ENCODE measurements around the gene CLEC1B. TPM values are rescaled to one million over a fixed set of nuclear protein-coding genes. Genes with fewer than 3 reads are reported as not detected.

The CLEC1B gene
- not detected in 2 replicates for total RNA-seq
- long read RNA-seq, result 0 reads

DNA sequence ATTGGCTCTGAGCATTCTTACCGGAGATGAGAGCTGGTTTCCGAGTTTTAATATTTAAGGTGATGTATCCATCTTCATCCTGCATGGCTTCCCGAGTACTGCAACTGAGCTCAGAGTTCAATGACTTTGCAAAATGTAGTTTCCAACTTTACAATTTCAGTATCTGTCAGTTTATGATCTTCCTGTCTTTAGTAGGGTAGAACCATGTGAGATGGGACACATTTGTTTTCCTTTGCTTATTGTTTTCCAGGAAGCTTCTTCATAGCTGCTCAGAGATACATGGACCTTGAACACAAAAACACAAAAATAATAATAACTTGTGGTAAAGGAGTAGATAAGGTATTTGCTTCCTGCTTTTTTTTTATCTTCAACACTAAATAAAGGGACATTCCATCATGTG, at the start of gene CLEC1B:
TSS of gene CLEC1B (minus strand) at position 106 of the 400 bp plus-strand sequence. CDS start at position 85, 21 bp downstream.
- Mint-ChIP-seq H3K36me3 (ENCODE audit: low read depth) (no peaks in the 10 kb centered on the region), H3K9me3 (no peaks in the 10 kb centered on the region), H3K27me3 (ENCODE audit: low read depth) (no peaks in the 10 kb centered on the region), H3K4me1 (peaks cover 5% of the 10 kb centered on the region), H3K4me3 (no peak within 1 kb of the TSS), H3K27ac (ENCODE audit: unreplicated experiment) (no peak within 1 kb of the TSS)
- TF ChIP-seq, protein P1, sequence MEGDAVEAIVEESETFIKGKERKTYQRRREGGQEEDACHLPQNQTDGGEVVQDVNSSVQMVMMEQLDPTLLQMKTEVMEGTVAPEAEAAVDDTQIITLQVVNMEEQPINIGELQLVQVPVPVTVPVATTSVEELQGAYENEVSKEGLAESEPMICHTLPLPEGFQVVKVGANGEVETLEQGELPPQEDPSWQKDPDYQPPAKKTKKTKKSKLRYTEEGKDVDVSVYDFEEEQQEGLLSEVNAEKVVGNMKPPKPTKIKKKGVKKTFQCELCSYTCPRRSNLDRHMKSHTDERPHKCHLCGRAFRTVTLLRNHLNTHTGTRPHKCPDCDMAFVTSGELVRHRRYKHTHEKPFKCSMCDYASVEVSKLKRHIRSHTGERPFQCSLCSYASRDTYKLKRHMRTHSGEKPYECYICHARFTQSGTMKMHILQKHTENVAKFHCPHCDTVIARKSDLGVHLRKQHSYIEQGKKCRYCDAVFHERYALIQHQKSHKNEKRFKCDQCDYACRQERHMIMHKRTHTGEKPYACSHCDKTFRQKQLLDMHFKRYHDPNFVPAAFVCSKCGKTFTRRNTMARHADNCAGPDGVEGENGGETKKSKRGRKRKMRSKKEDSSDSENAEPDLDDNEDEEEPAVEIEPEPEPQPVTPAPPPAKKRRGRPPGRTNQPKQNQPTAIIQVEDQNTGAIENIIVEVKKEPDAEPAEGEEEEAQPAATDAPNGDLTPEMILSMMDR (conservative IDR thresholded peaks at IDR 0.05), result no peak
- DNase-seq (ENCODE audit: low read depth, low spot score), result no peak

DNA sequence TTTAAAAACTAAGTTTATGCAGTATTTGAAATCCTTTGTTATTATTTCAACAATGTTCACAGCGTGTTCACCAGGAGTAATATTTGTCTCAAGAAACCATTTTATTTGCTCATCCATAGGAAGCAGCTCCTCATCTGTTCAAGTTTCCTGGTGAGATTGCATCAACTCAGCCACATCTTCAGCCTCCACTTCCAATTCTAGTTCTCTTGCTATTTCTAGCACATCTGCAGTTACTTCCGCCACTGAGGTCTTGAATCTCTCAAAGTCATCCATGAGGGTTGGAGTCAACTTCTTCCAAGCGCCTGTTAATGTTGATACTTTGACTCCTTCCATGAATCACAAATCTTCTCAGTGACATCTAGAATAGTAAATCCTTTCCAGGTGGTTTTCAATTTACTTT, 49.6 kb upstream of the CLEC1B start:
- TF ChIP-seq, protein P1 (conservative IDR thresholded peaks at IDR 0.05), result no peak
- H3K9me3 Mint-ChIP-seq, result peaks cover 6% of the 10 kb centered on the region
- peaks cover 2% of the 10 kb centered on the region for H3K36me3 Mint-ChIP-seq (ENCODE audit: low read depth)
- no peaks in the 10 kb centered on the region for H3K4me1 Mint-ChIP-seq
- H3K27ac Mint-ChIP-seq (ENCODE audit: unreplicated experiment), result no peak overlapping the region
- H3K4me3 Mint-ChIP-seq, result no peak overlapping the region
- no peaks in the 10 kb centered on the region for H3K27me3 Mint-ChIP-seq (ENCODE audit: low read depth)
- no peak for DNase-seq (ENCODE audit: low read depth, low spot score)

DNA sequence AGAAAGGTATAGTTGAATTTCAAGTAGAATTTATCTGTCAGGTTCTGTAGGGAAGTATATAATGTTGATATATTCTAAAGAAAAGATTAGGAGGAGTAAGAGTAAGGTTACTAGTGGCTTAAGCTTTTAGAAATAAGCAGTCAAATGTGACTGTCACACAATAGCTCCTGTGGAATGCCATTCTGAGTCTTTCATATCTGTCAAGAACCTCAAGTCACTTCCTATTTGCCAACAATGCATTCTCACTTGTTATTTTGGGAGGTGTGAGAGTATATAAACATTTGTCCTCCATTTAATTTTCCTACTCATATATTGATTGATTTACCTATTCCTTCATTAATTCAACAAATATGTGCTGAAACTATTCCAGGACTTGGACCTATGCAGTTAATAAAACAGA, 43.2 kb upstream of the CLEC1B start:
- no peak overlapping the region for H3K27ac Mint-ChIP-seq (ENCODE audit: unreplicated experiment)

DNA sequence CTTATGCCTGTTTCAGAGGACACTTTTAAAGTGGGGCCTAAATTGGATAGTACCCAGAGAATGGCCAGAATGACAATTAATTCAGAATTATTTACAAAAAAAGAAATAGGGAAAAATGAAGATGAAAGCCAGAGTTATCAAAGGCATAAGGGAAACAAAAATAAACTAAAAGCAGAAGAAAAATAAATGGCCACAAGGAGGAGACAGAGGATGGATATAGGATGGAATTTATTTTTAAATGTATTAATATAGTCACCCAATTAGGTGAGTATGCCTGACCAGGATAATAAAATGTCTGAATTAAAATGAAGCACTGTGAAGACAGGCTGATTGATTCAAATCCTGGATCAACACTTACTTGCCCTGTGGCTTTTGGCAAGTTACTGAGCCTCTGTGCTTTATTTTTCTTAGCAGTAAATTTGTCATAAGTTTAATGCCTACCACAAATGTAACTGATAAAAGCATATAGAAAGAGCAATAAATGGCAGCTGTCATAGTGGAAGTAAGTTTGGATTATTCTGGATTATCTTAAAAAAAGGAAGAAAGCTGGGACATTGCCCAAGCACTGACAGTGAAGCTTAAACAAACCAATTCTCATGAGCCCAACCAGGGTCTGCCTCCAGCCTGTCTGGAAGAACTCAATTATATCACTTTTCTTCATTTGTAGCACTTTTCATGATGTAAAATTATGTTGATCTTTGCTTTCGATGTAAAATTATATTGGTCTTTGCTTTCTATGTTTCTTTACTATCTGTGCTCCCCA, 35.0 kb upstream of the CLEC1B start:
- no peaks in the 10 kb centered on the region for H3K27me3 Mint-ChIP-seq (ENCODE audit: low read depth)
- TF ChIP-seq, protein P1 (conservative IDR thresholded peaks at IDR 0.05), result peak; percentile 85
- DNase-seq (ENCODE audit: low read depth, low spot score), result no peak
- H3K4me3 Mint-ChIP-seq, result no peak overlapping the region
- H3K9me3 Mint-ChIP-seq, result no peaks in the 10 kb centered on the region
- H3K4me1 Mint-ChIP-seq, result no peaks in the 10 kb centered on the region
- no peak overlapping the region for H3K27ac Mint-ChIP-seq (ENCODE audit: unreplicated experiment)
- no peaks in the 10 kb centered on the region for H3K36me3 Mint-ChIP-seq (ENCODE audit: low read depth)

More for the DNA sequence above, 43.2 kb upstream of the CLEC1B start:
- TF ChIP-seq, protein P1 (conservative IDR thresholded peaks at IDR 0.05), result no peak
- DNase-seq (ENCODE audit: low read depth, low spot score), result no peak
- Mint-ChIP-seq H3K4me1 (no peaks in the 10 kb centered on the region), H3K9me3 (no peaks in the 10 kb centered on the region), H3K27me3 (ENCODE audit: low read depth) (no peaks in the 10 kb centered on the region), H3K36me3 (ENCODE audit: low read depth) (no peaks in the 10 kb centered on the region), H3K4me3 (no peak overlapping the region)

DNA sequence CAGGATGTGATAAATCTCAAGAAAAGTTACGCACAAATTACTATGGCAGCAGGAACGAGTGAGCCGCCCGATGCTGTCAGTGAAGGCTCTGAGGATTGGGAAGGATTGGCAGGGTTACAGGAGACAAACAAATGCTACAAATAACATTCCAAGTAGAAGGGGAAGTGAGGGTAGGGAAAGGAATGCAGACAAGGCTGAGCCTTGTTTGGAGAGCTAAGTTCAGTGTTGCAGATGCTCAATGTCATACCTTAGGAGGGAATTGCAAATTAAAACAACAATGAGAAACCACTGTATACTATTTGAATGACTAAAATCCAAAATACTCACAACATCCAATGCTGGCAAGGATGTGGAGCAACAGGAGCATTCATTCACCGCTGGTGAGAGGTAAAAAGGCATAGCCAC, 32.9 kb upstream of the CLEC1B start:
- DNase-seq (ENCODE audit: low read depth, low spot score), result no peak
- TF ChIP-seq, protein P1 (conservative IDR thresholded peaks at IDR 0.05), result no peak
- Mint-ChIP-seq H3K27me3 (ENCODE audit: low read depth) (no peaks in the 10 kb centered on the region), H3K4me1 (no peaks in the 10 kb centered on the region), H3K27ac (ENCODE audit: unreplicated experiment) (peak overlapping the region; percentile 17), H3K4me3 (no peak overlapping the region), H3K36me3 (ENCODE audit: low read depth) (no peaks in the 10 kb centered on the region), H3K9me3 (no peaks in the 10 kb centered on the region)

Data from neural crest cell (in vitro differentiated cells).